ENCODE measurements around the gene UNC5CL.
"Not testable (repeated sequence)": the region's sequence is repeated elsewhere in the genome, so short reads cannot be mapped to it uniquely, and the experiment has no call there.

The UNC5CL gene

DNA sequence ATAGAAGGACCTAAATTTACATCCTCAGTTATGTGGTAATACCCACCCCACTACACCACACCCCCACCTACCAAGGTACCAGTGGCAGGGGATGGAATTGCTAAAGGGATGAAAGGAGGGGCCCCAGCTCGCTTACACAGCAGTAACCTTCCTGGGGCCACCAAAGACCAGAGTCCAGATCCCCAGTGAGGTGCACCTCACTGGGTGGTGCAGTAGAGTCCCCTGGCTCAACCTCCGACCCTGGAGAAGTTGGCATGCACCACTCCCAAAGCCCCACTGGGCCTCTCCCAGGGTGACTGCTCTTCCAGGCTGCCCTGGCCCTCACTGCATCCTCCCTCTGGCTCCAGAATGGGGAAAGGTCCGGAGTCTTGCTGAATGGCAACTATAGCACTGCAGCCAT, 816 bp downstream of the UNC5CL start:
- no peak for DNase-seq (ENCODE audit: low read depth)

DNA sequence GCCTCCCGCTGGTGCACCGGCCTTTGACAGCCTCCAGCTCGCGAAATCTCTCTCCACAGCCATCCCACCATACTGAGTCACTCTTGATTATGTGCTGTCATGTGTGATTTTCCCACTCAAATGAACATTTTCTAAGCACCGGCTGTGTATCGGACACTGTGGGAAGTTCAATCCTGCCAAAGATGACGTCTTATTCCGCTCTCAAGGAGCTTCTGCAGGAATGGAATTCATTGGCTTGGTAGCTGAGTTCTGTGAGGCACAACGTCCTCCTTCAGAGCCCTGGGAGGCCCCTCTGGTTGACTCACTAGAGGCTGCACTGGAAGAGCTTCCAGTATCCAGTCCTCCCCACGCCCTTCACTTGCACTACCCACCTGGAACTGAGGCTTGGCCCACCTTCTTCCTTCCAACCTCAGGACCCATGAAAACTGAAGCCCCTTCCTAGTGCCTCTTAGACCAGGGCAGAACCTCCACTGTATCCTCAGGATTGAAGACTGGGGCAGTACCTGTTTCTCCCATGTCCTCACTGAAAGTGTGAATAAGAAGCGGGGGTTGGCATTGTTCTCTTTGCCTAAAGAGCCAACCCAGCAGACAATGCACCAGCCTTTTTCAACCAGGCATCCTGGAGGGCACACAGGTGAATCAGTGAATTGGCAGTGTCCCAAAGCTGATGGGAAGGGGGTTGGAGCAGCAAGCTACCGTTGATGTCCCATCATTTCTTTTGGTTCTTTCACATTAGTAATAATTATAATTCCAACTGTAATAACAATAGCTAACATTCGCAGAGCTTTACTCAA, 1.7 kb downstream of the UNC5CL start:
- DNase-seq (ENCODE audit: low read depth): peak; percentile 71

DNA sequence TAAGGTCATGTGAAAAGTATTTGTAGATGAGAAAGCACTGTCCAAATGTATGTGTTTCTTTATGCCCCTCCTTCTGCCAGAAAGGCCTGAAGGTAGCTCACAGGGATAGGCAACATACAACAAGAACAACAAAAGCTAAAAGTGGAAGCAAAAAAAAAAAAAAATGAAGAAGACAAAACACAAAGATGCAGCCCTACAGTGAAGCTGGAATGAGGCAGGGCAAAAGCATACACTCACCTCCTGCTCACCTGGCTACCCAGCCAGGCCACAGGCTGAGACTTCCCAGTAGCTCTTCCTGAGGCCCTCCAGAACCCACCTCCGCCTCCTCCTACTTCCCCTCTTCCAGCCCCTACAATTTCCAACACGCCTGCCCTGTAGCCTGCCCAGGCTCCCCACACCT, 2.4 kb downstream of the UNC5CL start:
- DNase-seq (ENCODE audit: low read depth): no peak

DNA sequence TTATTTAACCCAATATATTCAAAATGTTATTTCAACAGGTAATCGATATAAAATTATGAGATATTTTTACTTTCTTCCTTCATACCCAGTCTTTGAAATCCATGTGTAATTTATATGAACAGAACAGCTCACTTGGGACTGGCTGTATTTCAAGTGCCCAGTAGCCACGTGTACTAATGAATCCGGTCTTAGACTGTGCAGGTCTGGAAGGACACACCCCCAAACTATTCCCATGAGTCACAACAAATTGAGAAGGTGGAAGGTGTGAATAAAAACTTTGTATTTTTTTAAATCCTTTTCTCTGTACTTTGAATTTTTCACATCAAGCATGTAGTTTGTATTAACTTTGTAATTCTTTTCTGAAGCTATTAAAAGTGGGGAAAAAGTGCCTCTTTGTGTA, 2.8 kb downstream of the UNC5CL start:
- peak; percentile 16 for DNase-seq (ENCODE audit: low read depth)

DNA sequence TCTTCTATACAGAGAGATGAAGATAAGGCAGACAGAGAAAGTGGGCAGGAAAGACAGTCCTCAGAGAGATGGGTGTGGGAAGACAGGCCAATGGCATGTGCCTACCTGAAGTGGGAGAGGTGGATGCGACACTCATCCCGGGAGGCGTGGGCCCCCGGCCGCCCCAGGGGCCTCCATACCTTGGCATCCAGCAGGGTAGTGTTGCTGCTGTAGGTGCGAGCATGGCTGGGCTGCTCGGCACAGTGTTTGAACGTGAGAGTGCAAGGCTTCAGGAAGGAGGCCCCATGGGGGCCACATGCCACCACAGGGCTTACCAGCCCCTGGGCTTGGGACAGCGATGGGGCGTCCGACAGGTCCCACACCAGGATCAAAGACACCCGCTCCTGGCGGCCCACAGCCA, 5.2 kb downstream of the UNC5CL start:
- DNase-seq (ENCODE audit: low read depth): no peak

DNA sequence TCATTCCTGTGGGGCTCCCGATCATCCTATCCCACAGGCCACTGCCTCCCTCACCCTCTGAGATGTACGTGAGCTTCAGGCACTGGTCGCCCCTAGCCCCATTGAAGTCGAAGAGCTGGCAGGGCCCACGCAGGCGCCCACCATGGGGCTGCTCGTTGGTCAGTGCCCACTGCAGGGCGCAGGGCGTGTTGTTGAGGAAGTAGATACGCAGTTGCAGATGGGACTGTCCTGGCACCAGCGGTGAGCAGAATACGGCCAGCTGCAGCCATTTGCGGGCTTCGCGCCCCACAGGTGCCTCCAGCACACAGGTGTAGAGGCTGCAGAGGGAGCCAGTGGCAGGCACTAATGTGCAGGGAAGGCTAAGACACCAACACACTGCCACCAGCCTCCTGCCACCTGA, 6.2 kb downstream of the UNC5CL start:
- no peak for DNase-seq (ENCODE audit: low read depth)

DNA sequence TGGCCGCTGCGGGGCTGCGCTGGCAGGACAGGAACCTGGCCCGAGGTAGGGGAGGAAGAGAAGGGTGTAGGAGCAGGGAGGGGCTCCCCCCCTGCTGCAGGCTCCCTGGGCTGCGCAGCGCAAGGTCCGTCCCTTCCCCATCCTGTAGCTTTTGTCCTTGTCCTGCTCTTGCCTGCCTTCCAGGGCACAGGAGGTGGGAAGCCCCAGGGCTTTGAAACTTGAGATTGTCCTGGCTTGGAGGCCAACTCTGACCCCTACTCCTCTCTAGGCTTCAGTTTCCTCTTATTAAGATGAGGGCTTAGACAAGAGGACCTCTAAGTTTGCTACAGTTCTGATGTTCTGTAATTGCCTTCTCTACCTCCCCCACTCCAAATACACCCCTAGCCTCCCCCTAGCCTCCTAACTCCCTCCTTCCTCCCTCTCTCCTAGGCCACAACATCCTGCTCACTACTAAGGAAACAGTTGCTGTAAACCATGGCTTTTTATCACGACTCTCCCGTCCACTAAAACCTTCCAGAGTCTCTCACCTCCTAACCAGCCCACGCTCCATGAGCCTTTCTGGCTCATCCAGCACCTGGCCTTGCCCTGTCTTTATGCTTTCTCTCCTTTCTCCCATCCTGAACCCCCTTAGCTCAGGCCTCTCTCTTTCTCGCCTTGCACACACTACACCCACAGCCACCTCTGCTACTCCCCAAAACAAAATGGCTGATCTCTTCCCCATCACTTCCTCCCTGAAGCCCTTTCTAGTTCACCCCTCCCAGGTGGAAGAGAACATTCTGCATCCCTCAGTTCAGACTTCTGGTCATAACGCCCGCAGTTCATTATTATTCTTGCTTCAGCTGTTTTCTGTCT, 10.2 kb downstream of the UNC5CL start:
- DNase-seq (ENCODE audit: low read depth): no peak

DNA sequence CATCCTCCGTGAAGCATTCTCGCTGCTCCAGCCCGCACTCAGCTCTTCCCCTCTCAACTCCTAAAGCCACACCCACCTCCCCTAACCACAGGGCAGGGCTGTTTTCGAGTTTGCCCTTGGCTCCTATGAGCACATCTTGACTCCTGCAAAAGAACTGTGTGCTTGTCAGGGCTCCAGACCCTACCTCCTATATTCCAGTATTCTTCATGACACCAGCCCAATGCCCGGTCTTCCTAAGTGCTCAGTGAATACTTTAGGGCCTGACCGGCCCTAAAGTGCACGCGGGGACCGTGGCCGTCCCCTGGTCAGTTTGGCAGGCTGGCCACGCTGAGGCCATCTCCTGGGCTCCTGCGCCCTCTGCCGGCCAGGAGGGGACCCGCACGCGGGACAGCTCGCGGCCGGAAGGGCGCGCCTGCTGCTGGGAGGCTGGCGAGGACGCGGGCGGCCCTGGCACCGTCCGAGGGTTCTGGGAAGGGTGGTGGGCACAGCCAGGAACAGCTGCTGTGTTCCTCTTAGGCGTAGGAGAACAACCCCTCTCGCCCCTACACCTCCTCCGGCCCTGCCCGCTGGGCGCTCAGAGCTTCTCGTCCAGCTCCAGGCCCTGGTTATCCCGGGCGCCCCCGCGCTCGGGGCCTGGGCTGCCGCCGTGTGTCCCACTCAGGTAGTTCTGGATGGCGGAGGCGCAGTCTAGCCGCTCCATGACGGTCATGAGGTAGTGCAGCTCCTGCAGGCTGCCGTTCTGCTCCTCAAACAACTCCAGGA, 11.0 kb downstream of the UNC5CL start:
- peak; percentile 40 for DNase-seq (ENCODE audit: low read depth)

DNA sequence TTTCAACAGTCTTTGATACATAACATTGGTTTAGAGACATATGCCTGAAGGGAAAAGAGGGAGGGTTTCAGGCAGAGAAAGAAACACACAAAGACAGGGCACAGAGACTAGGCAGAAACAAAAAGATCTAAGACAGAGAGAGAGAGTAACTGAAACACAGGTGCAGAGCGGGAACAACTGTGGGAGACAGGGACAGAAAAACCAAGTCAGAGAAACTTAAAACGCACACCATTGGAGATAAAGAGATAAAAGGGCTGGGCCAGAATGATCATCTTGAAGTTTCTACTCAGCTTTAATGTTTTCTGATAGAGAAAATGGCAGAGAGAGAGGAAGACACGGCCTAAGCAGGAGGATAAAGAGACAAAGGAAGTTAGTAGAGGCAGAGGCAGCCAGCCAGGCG, 11.8 kb downstream of the UNC5CL start:
- no peak for DNase-seq (ENCODE audit: low read depth)

DNA sequence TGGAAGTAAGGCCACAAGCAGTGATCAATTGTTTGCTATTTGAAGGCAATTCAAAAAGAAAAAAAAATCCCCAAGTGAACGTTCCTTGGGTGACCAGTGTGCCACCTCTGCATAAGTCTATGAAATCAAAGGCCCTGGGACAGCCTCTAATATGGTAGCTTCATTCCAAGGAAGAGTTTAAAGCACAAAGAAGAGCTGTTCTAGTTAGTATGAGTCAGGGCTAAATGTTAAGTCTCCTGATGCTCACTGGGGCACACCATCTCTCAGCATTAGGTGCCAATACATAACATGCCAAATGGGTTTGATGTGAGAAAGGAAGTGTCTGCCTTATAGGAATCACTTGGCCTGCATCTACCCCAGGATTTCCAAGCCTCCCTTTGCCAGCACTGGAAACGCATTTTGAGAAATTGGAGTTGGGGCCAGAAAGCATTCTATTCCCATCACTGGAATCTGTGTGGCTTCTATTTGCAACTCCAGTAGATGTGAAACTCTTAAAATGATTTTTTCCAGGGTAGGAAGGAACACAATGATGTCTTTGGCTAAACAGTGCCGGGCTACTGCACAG, 13.0 kb downstream of the UNC5CL start:
- no peak for DNase-seq (ENCODE audit: low read depth)

DNA sequence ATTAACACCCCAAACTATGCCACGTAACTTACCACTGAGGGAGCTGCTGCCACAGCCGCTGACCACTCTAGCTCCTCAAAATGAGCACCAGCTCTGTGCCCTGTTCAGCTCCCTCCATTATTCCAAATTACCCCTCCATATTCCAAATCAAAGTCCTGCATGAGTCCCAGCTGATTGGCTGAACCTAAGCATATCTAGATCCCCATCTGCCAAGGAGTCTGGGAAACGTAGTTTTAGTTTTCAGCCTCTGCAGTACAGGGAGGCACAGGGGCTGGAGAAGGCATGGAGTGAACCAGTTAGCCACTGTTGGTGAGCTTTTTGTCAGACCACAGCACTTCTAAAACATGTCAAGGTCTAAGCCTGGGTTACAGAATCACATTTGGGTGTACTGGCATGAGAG, 15.9 kb downstream of the UNC5CL start:
- no peak for DNase-seq (ENCODE audit: low read depth)

DNA sequence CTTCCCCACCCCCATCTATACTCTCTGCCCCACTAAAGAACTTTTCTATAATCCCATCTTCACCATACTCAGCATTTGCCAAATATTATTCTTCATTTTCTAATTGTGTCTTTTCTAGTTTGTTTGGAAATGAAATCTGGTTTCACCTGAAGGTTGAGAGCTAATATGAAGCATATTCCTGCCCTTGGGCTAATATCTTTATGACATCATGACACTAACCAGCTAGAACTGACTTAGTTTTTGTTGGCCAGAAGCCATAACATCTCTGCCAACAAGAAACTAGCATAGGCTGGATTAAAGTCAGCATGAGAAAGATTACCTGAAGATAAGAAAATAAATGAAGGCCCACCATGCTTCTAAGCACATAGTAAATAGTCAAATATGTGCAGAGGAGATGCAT, 16.7 kb downstream of the UNC5CL start:
- DNase-seq (ENCODE audit: low read depth): peak; percentile 31

DNA sequence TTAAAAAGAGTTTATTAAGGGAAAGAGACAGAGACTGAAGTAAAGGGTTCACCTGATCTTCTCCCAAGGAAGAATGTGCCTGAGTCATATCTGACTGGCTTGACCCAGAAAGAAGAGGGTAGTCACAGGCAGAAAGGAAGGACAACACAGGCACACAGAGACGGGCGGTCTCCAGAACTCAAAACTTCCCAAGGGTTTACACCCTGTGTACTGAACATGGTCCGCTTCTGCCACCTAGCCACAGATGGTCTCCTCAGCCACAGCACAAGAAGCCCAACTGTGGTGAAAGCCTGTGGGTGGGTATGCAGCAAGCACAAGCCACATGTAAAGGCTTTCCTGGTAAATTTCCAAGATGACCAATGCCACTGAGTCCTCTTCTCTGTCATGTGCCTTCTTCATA, 17.2 kb downstream of the UNC5CL start:
- DNase-seq (ENCODE audit: low read depth): peak; percentile 38

DNA sequence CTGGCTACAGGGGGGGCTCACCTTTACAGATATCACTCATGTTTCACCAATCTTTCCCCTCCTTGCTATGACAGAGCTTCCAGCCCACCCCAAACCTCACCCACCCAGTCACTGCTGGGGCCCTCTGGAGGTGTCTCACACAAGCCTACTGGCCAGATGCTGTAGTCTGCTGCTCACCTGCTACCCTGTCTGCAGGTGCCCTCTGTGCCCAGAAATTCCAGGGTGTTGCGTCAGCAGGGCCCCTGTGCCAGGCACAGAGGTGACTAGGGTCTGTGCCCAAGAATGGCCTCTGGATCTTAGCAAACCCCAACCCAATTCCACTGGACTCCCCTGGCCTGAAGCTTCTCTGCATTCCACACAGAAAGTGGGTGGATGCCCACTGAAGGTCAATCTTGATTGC, 21.4 kb downstream of the UNC5CL start:
- no peak for DNase-seq (ENCODE audit: low read depth)

DNA sequence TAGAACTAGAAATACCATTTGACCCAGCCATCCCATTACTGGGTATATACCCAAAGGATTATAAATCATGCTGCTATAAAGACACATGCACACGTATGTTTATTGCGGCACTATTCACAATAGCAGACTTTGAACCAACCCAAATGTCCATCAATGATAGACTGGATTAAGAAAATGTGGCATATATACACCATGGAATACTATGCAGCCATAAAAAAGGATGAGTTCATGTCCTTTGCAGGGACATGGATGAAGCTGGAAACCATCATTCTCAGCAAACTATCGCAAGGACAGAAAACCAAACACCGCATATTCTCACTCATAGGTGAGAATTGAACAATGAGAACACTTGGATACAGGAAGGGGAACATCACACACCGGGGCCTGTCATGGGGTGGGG, 23.2 kb downstream of the UNC5CL start:
- DNase-seq (ENCODE audit: low read depth): not testable (repeated sequence)

DNA sequence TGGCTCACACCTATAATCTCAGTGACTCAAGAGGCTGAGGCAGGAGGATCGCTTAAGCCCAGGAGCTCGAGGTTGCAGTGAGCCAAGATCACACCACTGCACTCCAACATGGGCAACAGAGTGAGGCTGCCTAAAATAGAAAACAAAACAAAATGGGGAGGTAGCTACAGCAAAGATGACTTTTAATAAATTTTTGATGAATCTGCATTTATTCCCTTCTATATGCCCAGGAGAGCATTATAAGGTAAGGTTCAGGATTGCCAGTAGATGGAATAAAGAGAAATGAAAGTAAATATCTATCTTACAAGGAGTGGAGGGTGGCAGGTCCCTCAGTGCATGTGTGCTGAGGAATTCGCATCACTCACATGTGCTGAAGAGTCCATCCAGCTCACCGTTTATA, 24.2 kb downstream of the UNC5CL start:
- no peak for DNase-seq (ENCODE audit: low read depth)

DNA sequence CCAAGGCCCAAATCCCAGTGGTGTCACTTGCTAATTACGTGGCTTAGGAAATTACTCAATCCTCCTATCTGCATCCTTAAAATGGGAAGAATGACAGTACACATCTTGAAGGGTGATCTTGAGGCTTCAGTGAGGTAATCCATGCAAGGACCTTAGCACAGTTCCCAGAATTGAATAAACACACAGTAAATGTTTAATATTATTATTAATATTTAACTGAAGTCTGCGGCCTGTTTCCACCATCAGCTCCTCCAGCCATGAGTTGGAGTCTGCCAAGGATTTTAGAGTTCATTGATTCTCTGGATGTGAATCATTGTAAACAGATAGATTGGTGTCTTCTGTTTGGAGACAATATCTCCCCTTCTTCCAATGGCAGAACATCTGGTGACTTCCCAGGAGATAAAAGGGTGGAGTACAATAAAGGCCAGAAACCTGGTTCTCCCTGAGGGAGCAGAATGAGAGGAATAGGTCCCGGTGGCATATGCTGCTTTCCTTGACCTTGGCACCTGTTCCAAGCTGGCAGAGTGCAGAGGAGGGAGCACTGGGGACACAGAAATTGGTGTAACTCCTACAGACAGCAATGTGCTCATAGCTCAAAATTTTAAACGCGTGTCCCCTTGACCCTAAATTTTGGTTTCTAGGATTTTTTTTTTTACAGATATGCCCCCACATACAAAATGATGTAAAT, 25.4 kb downstream of the UNC5CL start:
- no peak for DNase-seq (ENCODE audit: low read depth)

DNA sequence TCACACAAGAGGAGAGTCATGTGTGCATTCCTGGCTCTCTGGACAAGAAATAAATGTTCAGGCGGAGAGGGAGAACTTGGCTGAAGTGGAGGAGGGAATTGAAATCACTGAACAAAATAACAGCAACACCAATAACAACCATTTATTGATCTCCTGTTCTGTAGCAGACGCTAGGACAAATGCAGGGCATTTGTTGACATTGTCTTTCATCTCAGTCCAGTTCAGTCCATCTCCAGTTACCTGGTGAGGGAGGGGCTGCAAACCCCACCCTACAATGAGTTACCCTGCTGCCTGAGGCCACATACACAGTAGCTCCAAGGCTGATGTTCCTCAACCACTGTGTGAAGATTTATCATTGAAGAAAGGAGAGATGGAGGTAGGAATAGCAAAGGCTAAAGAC, 27.3 kb downstream of the UNC5CL start:
- no peak for DNase-seq (ENCODE audit: low read depth)

DNA sequence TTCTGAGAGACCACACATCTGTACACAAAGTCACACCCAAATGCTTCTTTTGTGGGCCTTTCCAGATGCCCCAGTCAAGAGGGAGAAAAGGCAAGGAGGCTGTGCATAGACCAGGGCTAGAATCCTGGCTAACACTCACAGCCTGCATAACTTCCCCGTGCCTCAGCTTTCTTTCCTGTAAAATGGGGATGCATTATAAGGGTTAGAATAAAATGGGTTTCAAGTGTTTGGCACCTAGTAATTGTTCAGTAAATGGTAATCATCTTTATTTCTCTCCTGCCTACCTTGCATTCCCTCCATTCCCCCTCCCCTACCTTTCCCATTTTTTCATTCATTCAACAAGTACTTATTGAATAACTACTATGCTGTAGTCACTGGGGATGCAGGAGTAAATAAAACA, 29.4 kb downstream of the UNC5CL start:
- DNase-seq (ENCODE audit: low read depth): no peak

DNA sequence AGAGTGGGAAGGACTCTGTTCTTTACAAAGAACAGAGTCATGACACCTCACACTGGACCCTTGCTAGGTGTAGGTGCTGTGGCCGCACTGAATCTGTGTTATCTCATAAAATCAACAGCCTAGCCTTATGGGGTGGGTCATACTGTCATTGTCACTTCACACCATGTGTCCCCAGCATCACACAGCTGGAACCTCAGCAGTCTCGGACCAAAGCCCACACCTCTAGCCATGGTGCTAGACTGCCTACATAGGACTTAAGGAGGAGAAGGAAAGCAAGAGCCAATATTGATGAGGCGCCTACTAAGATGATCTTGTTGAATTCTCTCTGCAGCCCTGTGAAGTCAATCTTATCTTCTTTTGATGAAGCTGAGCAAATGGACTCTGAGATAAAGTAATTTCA, 31.0 kb downstream of the UNC5CL start:
- DNase-seq (ENCODE audit: low read depth): no peak

DNA sequence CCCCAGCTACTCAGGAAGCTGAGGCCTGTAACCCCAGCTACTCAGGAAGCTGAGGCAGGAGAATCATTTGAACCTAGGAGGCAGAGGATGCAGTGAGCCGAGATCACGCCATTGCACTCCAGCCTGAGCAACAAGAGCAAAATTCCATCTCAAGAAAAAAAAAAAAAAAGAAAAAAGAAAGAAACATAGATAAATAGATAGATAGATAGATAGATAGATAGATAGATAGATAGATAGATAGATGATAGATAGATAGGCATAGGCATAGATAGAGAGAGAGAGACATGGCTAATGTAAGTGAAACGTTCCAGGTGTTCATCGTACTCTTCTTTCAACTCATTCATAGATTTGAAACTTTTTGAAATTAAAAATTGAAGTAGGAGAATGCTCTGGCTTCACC, 32.0 kb downstream of the UNC5CL start:
- DNase-seq (ENCODE audit: low read depth): not testable (repeated sequence)

DNA sequence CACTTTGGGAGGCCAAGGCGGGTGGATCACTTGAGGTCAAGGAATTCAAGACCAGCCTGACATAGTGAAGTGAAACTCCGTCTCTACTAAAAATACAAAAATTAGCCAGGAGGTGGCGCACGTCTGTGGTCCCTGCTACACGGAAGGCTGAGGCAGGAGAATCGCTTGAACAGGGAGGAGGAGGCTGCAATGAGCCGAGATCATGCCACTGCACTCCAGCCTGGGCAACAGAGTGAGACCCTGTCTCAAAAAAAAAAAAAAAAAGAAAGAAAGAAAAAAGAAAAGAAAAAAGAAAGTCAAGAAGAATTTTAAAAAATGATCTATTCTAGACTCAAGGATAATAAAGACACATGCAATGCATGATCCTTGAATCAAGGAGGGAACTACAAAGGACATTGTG, 32.8 kb downstream of the UNC5CL start:
- DNase-seq (ENCODE audit: low read depth): peak; percentile 53

Data from amniotic epithelial cell (primary cell).